CD4-positive, alpha-beta T cell treated with Interferon gamma for 1 hour (primary cell): Measurements from ENCODE around the gene AJM1.
"Not testable (repeated sequence)": the region's sequence is repeated elsewhere in the genome, so short reads cannot be mapped to it uniquely, and the experiment has no call there.

Experiments used
- DNase-seq: peaks from one replicate; pipeline ENCODE4 v3.0.0-alpha.2; 2020

AJM1 gene

DNA sequence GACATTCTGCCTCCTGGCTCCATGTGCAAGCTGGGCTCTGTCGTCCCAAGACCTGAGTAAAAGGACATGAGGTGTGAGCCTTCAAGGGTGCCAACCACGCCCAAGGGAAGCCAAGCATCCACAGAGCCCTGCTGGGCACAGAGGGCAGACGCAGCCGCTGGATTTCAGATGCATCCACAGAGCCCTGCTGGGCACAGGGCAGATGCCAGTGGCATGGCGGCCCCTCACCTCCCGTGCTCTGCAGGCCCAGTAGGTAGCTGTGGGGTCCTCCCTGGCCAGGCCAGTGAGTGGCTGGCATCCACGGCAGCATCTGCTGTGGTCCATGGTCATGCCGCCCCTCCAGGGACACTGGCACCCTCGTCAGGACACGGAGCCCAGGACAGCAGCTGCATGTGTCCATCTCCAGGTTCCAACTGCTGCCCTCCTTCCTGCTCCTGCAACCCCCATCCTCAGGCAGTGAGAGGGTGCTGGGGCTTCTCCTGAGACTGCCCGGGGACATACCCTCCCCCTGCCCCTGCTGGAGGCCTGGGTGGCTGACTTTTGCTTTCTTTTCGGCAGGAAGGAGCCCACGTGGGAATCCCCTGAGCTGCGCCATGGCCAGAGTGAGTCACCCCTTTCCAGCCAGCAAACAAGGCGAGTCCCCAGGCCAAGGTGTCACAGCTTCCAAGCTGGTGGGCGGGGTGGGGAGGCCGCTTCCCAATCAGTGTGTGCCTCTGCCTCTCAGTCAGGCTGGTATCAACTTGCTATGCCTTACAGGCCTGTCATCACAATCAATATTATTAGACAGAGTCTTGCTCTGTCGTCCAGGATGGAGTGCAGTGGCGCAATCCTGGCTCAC lies 40.0 kb downstream of the AJM1 start:
- peak; percentile 83 for DNase-seq

DNA sequence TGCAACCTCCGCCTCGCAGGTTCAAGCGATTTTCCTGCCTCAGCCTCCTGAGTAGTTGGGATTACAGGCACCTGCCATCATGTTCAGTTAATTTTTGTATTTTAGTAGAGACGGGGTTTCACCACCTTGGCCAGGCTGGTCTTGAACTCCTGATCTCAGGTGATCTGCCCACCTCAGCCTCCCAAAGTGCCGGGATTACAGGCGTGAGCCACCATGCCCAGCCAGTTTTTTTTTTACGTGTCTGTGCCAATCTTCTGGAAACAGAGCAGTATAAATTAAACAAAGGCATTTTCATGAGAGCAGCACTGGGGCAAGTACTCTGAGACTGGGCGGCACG lies 40.6 kb downstream of the AJM1 start:
- not testable (repeated sequence) for DNase-seq

DNA sequence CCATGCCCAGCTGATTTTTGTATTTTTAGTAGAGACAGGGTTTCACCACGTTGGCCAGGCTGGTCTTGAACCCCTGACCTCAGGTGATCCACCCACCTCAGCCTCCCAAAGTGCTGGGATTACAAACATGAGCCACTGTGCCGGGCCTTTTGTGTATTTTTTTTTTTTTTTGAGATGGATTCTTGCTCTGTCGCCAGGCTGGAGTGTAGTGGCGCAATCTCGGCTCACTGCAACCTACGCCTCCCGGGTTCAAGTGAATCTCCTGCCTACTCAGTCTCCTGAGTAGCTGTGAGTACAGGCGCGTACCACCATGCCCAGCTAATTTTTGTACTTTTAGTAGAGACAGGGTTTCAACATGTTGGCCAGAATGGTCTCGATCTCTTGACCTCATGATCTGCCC lies 41.4 kb downstream of the AJM1 start:
- DNase-seq: not testable (repeated sequence)

DNA sequence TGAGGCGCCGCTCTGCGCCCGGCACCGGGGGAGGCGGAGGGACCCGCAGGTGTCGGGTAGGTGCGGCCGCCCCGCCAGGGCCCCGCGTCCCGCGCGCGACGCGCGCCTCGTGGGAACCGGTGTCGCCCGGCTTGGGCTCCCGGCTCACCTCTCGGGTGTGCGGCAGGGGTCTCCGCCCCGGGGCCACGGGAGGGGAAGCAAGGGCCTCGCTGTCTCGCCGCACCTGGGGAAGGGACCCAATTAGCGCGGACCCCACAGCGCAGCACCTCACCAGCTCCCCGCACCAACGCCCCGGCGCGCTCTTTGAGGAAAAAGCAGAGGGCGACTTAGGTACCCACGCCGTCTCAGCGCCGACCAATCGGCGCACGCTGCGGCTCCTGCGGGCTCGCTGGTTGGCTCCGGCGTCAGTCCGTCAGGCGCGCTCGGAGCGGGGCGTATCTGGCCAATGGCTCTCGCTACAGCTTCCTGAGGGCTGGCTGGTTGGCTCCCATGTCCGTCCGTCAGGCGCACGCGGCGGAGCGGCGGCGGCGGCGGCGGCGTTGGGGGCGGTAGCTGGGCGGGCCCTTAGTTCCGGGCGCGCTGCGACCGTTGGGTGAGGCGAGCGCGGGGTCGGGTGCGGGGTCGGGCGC lies 43.8 kb downstream of the AJM1 start, which contains the start of gene TRAF2:
Gene TRAF2, plus strand, starts transcription at position 567 of the 629 bp plus-strand sequence. CDS start 12,225 bp downstream, outside the sequence.
- DNase-seq: peak; percentile 97

DNA sequence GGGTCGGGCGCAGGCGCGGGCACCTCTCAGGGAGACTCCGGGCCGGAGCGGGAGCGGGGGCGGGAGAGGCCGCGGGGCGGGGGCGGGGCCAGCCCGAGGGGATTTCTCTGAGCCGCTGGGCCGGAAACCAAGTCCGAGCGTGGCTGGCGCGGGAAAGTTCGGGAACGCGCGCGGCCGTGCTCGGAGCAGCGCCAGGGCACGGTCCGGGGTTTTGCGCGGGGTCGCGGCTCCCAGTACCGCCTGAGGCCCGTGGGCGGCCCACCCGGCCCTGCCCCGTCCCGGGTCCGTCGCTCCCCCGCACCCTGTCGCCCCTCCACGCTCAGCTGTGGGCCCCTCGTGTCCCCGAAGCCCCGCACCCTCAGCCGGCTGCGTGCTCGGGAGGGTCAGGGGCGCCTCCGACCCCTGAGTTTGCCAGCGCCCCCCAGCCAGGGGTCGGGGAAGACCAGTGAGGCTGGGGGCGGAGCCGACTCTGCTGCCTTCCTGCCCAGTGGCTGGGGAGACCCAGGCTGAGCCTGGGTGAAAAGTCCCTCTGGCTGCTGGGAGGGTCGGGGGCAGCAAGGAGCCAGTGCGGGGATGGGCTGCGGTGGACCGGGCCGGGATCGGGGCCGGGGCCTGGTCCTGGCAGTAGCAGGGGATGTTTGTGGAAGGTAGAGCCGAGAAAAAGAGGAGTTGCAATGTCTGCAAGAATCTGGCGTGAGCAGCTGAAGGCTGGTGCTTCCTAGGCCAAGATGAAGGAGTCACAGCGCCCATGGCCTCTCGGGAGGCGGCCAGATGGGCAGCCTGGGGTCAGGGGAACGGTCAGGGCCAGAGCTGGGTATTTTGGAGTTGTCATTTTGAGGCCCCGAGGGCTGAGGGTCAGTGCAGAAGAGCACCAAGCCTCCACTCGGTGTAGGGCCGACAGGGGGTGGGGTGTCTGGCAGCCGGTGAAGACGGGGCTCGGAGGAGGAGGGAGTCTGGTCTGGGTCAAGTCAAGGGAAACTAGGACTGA lies 44.6 kb downstream of the AJM1 start:
- peak; percentile 11 for DNase-seq

DNA sequence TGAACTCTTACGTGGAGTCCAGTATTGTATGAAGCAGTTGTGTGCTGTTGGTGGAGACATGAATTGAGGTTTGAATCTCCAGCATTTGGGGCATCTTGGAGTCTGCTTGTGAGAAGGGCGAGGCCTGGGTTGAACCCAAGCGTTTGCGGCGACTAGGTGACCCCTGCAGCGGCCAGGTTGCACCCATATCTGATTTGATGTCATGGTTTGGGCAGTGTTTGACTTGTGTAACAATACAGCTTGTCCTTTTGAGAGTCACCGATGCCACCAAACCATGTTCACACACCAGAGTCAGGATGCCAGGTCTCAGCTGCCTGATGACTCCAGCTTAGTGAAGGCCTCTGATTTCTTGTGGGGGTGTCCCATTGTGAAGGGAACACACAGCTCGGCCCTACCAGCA lies 46.2 kb downstream of the AJM1 start:
- DNase-seq: no peak

DNA sequence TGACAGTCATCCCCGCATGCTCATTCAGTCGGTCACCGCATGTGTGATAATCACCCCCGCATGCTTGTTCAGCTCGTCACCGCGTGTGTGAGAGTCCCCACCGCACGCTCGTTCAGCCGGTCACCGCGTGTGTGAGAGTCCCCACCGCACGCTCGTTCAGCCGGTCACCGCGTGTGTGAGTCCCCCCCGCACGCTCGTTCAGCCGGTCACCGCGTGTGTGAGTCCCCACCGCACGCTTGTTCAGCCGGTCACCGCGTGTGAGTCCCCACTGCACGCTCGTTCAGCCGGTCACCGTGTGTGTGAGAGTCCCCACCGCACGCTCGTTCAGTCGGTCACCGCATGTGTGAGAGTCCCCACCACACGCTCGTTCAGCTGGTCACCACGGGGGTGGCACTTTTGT lies 47.6 kb downstream of the AJM1 start:
- no peak for DNase-seq

DNA sequence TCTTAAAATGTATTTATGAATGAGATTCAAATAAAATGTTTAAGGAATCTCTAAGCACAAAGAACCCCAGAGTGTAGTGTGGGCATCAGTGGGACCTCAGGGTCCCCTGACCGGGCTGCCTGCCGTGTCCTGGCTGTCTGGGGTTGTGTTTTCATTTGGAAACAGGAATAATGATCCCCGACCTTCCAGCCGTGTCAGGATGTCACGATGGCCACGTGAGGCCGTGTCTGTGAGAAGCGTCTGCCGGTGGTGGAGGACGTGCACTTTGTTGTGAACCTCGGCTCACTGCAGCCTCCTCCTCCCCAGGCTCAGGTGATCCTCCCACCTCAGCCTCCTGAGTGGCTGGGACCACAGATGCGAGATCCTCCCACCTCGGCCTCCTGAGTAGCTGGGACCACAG lies 48.4 kb downstream of the AJM1 start:
- DNase-seq: no peak
